Subcutaneous abdominal adipose tissue (tissue), 5 donors: ENCODE data around the gene RBM47.

ENCODE experiments used
- H3K27ac ChIP-seq: one replicate; pipeline ENCODE4 v1.7.0; 2013; ENCODE audit warnings: low read depth, mild to moderate bottlenecking, inconsistent platforms, low read length, moderate library complexity
- H3K27me3 ChIP-seq, 5 donors: one replicate each; pipeline ENCODE4 v1.7.0; 2013; ENCODE audit warnings: low read length in 5 of 5, inconsistent platforms in 1 of 5; ENCODE audit not compliant: control insufficient read depth in 5 of 5, insufficient read depth in 4 of 5
- H3K36me3 ChIP-seq, 5 donors: one replicate each; pipeline ENCODE4 v1.7.0; 2013; ENCODE audit warnings: low read length in 5 of 5; ENCODE audit not compliant: control insufficient read depth in 5 of 5, insufficient read depth in 5 of 5
- H3K4me1 ChIP-seq, 5 donors: one replicate each; pipeline ENCODE4 v1.7.0; 2013; ENCODE audit warnings: low read length in 5 of 5, mild to moderate bottlenecking in 3 of 5, moderate library complexity in 1 of 5; ENCODE audit not compliant: control insufficient read depth in 5 of 5, insufficient read depth in 5 of 5
- H3K4me3 ChIP-seq, 5 donors: one replicate each; pipeline ENCODE4 v1.7.0; 2013; ENCODE audit warnings: low read length in 5 of 5, low read depth in 1 of 5
- H3K9ac ChIP-seq, 5 donors: one replicate each; pipeline ENCODE4 v1.7.0; 2013; ENCODE audit warnings: low read length in 5 of 5, mild to moderate bottlenecking in 4 of 5, moderate library complexity in 3 of 5
- H3K9me3 ChIP-seq, 5 donors: one replicate each; pipeline ENCODE4 v1.7.0; 2013; ENCODE audit warnings: low read length in 5 of 5; ENCODE audit not compliant: control insufficient read depth in 5 of 5
- donor health status: healthy.
- donor health status: healthy.
- donor health status: healthy.
- donor health status: healthy.
- donor health status: healthy.

The RBM47 gene

DNA sequence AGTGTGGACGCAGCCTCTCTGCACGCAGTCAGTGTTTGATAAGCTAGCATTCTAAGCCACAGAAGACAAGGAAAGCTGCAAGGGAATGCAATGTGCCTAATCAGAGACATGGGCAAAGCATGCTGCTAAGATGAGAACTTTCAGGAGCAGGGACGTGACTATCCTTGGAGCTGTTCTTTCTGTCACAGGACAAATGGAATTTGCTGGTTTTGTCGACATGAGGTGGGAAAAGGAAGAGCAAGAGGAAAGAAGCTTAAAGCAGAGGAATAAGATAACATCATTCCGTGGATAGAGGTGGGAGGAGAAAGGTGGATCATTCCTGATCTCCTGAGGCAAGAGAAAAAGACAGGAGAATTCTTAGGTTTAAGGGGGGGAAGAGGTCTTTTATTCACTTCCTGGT lies 33.7 kb downstream of the RBM47 start:
- no peak overlapping the region for H3K4me3 ChIP-seq
- no peak overlapping the region for H3K9ac ChIP-seq
- peaks cover 0 to 3% (median 0%) of the 10 kb centered on the region in 5 donors for H3K9me3 ChIP-seq
- no peaks in the 10 kb centered on the region for H3K36me3 ChIP-seq
- no peaks in the 10 kb centered on the region for H3K27me3 ChIP-seq
- no peak overlapping the region for H3K27ac ChIP-seq
- H3K4me1 ChIP-seq = peaks cover 0 to 10% (median 0%) of the 10 kb centered on the region in 5 donors

DNA sequence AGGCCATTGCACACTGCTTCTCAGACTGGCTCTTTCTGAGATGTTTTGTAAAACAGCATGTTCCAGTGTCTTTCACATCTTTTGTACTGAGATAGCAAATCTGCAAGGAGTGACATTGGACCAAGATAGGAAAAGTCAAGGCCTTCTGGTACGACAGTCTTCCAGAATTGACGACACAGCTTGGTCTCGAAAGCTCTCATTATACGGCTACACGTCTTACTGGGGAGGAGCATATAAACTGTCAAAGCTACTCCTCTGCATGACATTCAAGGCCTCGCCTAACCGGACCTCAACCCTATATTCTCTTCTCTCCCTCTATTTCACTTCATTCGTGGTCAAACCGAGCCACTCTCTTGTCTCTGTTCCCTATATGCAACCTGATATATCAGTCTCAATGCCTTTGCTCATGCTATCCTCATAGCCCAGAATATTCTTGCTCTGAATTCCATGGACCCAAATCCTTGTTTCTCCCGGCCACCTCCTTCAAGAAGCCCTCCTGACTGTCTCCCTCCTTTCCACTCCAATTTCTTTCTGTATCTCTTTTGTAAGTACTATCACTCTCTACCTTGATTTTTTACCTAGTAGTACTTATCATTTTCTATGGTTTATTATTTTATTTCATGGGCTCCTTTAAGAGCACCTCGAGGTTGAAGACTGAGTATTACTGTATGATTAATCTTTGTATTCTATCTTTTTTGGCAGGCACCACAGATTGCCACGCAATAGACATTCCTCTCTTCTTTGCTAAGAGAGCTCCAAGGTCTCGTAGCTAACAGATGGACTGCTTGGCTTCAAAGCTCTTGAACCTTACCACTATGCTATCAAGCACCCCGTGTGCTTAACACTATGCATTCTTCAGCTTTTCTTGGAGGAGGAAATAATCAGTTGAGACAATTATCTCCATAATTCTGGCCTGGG lies 35.1 kb downstream of the RBM47 start:
- no peaks in the 10 kb centered on the region for H3K36me3 ChIP-seq

DNA sequence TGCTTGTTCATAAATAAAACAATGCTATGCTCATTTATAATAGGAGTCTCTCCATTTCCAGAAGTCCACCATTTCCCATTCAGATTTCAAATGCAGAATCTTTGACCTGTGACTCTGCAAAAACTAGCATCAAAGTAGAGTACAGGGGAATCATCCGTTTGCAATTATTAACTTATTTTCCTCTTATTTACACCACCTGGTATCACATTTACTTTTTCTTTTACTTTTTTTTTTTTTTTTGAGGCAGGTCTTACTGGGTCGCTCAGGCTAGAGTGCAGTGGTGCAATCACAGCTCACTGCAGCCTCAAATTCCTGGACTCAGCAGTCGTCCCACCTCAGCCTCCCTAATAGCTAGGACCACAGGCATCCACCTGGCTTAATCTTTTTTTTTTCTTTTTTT lies 37.6 kb downstream of the RBM47 start:
- Histone ChIP-seq H3K27me3 (no peaks in the 10 kb centered on the region), H3K4me3 (no peak overlapping the region), H3K9ac (no peak overlapping the region), H3K36me3 (no peaks in the 10 kb centered on the region), H3K4me1 (peaks cover 0 to 22% (median 14%) of the 10 kb centered on the region in 5 donors), H3K9me3 (peaks cover 0 to 3% (median 0%) of the 10 kb centered on the region in 5 donors), H3K27ac (no peak overlapping the region)

More for the DNA sequence above, 35.1 kb downstream of the RBM47 start:
- H3K9me3 ChIP-seq = peaks cover 0 to 3% (median 0%) of the 10 kb centered on the region in 5 donors
- H3K4me1 ChIP-seq = peaks cover 0 to 10% (median 0%) of the 10 kb centered on the region in 5 donors
- H3K27me3 ChIP-seq = no peaks in the 10 kb centered on the region
- no peak overlapping the region for H3K27ac ChIP-seq
- no peak overlapping the region for H3K9ac ChIP-seq
- H3K4me3 ChIP-seq = no peak overlapping the region

DNA sequence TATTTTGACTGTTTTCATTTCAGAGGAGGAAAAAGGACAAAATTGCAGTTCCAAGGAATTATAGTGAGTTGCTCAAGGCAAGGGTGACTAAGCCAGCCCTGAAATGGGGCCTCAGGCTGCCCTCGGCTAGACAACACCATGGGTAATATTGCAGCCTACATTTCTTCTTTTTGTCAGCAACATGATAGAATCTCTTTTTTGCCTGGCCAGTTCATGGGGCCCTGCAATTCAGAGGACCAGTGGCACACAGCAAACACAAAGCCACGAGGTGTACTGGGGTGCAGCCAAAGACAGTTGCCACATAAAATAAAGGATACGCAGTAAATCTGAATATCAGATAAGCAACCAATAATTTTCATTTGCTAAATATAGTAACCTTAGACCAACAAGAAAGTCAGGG lies 41.8 kb downstream of the RBM47 start:
- Histone ChIP-seq H3K27me3 (no peaks in the 10 kb centered on the region), H3K9ac (peak overlapping the region in 1 of 5 donors; percentile 25), H3K36me3 (no peaks in the 10 kb centered on the region), H3K4me1 (peaks cover 0 to 23% (median 16%) of the 10 kb centered on the region in 5 donors), H3K4me3 (no peak overlapping the region), H3K27ac (peak overlapping the region; percentile 56), H3K9me3 (peaks cover 0 to 3% (median 0%) of the 10 kb centered on the region in 5 donors)

DNA sequence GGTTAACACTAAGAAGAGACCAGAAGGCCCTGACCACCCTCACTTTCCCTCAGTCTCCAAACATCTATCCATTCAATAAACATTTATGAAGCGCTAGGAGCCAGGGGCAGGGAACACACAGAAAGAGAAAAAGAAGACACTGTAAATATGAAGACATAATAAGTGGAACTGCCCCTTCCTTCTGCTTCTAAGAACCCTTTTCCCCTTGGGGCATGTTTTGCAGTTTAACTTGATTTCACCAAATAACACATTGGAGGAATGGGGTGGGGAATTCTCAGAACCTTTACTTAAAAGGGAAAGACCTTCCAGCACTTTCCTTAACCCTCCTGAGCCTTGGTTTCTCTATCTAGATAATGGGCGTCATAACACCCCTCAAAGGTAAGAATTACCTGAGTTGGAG lies 42.3 kb downstream of the RBM47 start:
- no peak overlapping the region for H3K4me3 ChIP-seq
- no peaks in the 10 kb centered on the region for H3K27me3 ChIP-seq
- H3K9ac ChIP-seq = peak overlapping the region in 3 of 5 donors; percentile 16 to 56 (median 25)
- H3K27ac ChIP-seq = peak overlapping the region; percentile 56
- H3K9me3 ChIP-seq = peaks cover 0 to 3% (median 0%) of the 10 kb centered on the region in 5 donors
- no peaks in the 10 kb centered on the region for H3K36me3 ChIP-seq
- peaks cover 0 to 23% (median 16%) of the 10 kb centered on the region in 5 donors for H3K4me1 ChIP-seq

DNA sequence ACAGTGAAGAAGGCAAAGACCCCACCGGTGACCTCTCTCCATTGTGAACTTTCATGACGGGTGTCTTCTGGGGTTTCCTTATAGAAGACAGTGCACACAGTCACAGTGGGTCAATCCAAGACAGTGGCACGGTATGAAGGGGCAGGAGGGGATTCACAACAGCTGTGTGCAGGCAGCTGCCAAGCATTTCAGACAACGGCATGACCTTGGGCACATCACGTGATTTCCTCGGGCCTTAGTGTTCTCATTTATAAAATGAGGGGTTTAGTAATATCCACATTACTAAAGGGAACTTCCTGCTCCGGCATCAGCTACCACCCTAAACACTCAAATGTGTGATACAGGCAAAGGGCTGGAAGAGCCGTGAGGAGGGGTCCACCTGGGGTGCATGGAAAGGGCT lies 42.9 kb downstream of the RBM47 start:
- Histone ChIP-seq H3K27me3 (no peaks in the 10 kb centered on the region), H3K27ac (peak overlapping the region; percentile 56), H3K36me3 (no peaks in the 10 kb centered on the region), H3K9me3 (peaks cover 0 to 2% (median 0%) of the 10 kb centered on the region in 5 donors), H3K4me3 (no peak overlapping the region), H3K4me1 (peaks cover 0 to 23% (median 16%) of the 10 kb centered on the region in 5 donors), H3K9ac (peak overlapping the region in 2 of 5 donors; percentile 16 to 25)

DNA sequence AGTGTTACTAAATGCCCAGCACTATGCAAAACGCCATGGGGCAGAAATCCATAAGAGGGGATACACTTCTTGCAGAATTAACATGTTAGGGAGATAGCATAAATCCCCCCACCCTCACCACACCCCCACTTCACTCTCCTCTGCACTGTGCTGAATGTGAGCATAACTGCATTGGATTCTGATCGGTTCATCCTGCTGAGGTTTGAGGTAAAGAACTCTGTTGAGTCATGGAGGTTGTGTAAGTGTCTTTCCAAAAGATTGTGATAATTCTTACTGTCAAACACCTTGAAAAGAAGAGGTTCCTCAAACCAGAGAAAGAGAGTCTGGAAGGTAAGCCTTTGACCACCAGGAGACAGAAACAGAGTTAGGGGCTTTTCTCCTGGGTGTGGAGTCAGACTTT lies 43.6 kb downstream of the RBM47 start:
- Histone ChIP-seq H3K36me3 (no peaks in the 10 kb centered on the region), H3K27ac (no peak overlapping the region), H3K4me1 (peaks cover 0 to 23% (median 16%) of the 10 kb centered on the region in 5 donors), H3K9ac (no peak overlapping the region), H3K4me3 (no peak overlapping the region), H3K27me3 (no peaks in the 10 kb centered on the region), H3K9me3 (no peaks in the 10 kb centered on the region)

DNA sequence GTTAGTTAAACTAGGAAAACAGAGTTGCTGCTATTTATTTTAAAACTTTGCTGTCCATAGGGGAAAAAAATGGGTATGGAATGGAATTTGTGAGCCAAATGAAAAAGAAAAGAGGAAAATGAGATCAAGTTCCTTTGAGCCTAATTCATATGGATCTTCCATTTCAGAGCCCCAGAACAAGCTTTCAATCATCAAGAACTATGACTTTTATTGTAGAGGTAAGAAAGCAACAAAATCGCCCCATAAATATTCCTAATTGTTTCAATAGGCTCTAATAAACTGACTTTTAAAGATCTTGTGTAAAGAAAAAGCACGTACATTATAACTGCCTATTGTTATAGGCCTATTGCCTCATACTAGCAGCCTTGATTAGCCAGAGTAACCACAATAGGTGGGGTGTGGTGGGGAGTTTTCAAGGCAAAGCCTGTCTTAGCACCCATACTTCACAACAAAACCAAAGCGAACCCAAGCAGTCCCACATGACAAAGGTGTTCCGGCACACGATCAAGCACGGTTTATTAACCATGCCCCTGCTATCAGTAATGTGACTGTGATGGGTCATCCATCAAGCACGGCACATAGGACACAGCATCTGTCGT lies 44.4 kb downstream of the RBM47 start:
- peaks cover 0 to 23% (median 16%) of the 10 kb centered on the region in 5 donors for H3K4me1 ChIP-seq
- no peaks in the 10 kb centered on the region for H3K27me3 ChIP-seq
- no peak overlapping the region for H3K27ac ChIP-seq
- no peak overlapping the region for H3K9ac ChIP-seq
- no peaks in the 10 kb centered on the region for H3K9me3 ChIP-seq
- no peaks in the 10 kb centered on the region for H3K36me3 ChIP-seq
- H3K4me3 ChIP-seq = no peak overlapping the region

DNA sequence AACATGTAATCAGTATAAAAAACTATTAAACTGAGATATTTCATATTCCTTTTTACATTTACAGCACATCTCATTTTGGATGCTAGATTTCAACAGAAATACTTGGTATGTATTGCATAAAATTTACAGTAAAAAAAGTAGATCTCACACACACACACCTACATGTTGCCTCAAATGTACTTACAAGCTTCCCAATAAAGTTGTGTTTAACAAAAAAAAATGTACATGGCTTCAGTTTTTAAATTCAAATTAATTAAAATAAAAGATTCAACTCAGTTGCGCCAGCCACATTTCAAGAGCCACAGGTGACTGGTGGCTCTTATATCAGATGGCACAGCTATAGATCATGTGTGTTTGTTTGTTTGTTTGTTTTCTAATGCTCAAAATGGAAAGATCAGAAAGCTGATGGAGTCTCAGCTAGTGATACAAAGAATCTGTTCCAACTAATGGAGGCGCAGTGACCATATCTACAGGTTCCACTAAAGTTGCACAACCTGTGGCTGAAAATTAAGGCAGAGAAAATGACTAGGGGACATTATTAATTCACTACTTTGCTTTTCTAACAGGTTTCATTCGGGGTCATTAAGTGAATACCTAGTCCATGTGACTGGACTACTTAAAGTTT lies 45.0 kb downstream of the RBM47 start:
- H3K36me3 ChIP-seq = no peaks in the 10 kb centered on the region
- no peak overlapping the region for H3K27ac ChIP-seq

More for the DNA sequence above, 45.0 kb downstream of the RBM47 start:
- Histone ChIP-seq H3K9ac (no peak overlapping the region), H3K9me3 (no peaks in the 10 kb centered on the region), H3K27me3 (no peaks in the 10 kb centered on the region), H3K4me3 (no peak overlapping the region), H3K4me1 (peaks cover 0 to 23% (median 16%) of the 10 kb centered on the region in 5 donors)
